ENCODE measurements around the gene CSK. TPM values are rescaled to one million over a fixed set of nuclear protein-coding genes. Genes with fewer than 3 reads are reported as not detected.

The CSK gene
- polyA plus RNA-seq, 4 donors: 34.6 to 52.8 (median 43.5) TPM

- DNase-seq (ENCODE audit: low read depth in 4 of 4, low spot score in 3 of 4): no peak
Measured at GRCh38 chr15:74799856-74800558, 18.1 kb downstream of the CSK start.

- DNase-seq (ENCODE audit: low read depth in 4 of 4, low spot score in 3 of 4): no peak
Measured at GRCh38 chr15:74800559-74801094, 18.7 kb downstream of the CSK start.

GRCh38 chr15:74801311-74801997 lies 19.6 kb downstream of the CSK start:
- DNase-seq (ENCODE audit: low read depth in 4 of 4, low spot score in 3 of 4): no peak

- DNase-seq (ENCODE audit: low read depth in 4 of 4, low spot score in 3 of 4): no peak
Measured at GRCh38 chr15:74802290-74802689, 20.4 kb downstream of the CSK start.

- no peak for DNase-seq (ENCODE audit: low read depth in 4 of 4, low spot score in 3 of 4)
Measured at GRCh38 chr15:74802862-74803447, 21.1 kb downstream of the CSK start.

GRCh38 chr15:74804935-74805334 lies 23.1 kb downstream of the CSK start:
- DNase-seq (ENCODE audit: low read depth in 4 of 4, low spot score in 3 of 4): no peak

- DNase-seq (ENCODE audit: low read depth in 4 of 4, low spot score in 3 of 4): no peak
Measured at GRCh38 chr15:74807282-74807681, 25.4 kb downstream of the CSK start.

- no peak for DNase-seq (ENCODE audit: low read depth in 4 of 4, low spot score in 3 of 4)
Measured at GRCh38 chr15:74808078-74808839, 26.4 kb downstream of the CSK start.

GRCh38 chr15:74808840-74809229 lies 27.0 kb downstream of the CSK start:
- DNase-seq (ENCODE audit: low read depth in 4 of 4, low spot score in 3 of 4): no peak

GRCh38 chr15:74809242-74809641 lies 27.4 kb downstream of the CSK start:
- DNase-seq (ENCODE audit: low read depth in 4 of 4, low spot score in 3 of 4): no peak

- no peak for DNase-seq (ENCODE audit: low read depth in 4 of 4, low spot score in 3 of 4)
Measured at GRCh38 chr15:74809956-74810355, 28.1 kb downstream of the CSK start.

- DNase-seq (ENCODE audit: low read depth in 4 of 4, low spot score in 3 of 4): no peak
Measured at GRCh38 chr15:74812533-74812932, 30.7 kb downstream of the CSK start, which contains the start of gene LMAN1L. Gene LMAN1L, plus strand, starts transcription at chr15:74812835. Its CDS starts 20 bp downstream, at chr15:74812855.

GRCh38 chr15:74815121-74815934 lies 33.4 kb downstream of the CSK start:
- no peak for DNase-seq (ENCODE audit: low read depth in 4 of 4, low spot score in 3 of 4)

- no peak for DNase-seq (ENCODE audit: low read depth in 4 of 4, low spot score in 3 of 4)
Measured at GRCh38 chr15:74815961-74816360, 34.1 kb downstream of the CSK start.

GRCh38 chr15:74816624-74817369 lies 34.9 kb downstream of the CSK start:
- no peak for DNase-seq (ENCODE audit: low read depth in 4 of 4, low spot score in 3 of 4)

- DNase-seq (ENCODE audit: low read depth in 4 of 4, low spot score in 3 of 4): no peak
Measured at GRCh38 chr15:74817370-74817737, 35.5 kb downstream of the CSK start.

GRCh38 chr15:74820056-74820455 lies 38.2 kb downstream of the CSK start:
- DNase-seq (ENCODE audit: low read depth in 4 of 4, low spot score in 3 of 4): no peak

GRCh38 chr15:74821091-74821789 lies 39.4 kb downstream of the CSK start:
- no peak for DNase-seq (ENCODE audit: low read depth in 4 of 4, low spot score in 3 of 4)

GRCh38 chr15:74821790-74822158 lies 39.9 kb downstream of the CSK start:
- DNase-seq (ENCODE audit: low read depth in 4 of 4, low spot score in 3 of 4): no peak

Measured in left renal pelvis (tissue), 4 donors.